HL-60 (cell line): ENCODE data around the gene PHKG2.

Experiments
- DNase-seq, 2 experiments: peaks; one replicate each; pipeline ENCODE4 v3.0.0-alpha.2; 2010 to 2020; ENCODE audit warnings: low read depth in 1 of 2, low spot score in 1 of 2
- H3K27ac ChIP-seq: fragments of 250-450 bp; sonication (Bioruptor Pico); replicated peaks from 2 replicates; pipeline ENCODE4 v1.5.1; 2020; ENCODE audit warnings: mild to moderate bottlenecking, moderate library complexity
- H3K27me3 ChIP-seq: fragments of 250-450 bp; sonication (Bioruptor Pico); 2 replicates; pipeline ENCODE4 v1.5.1; 2021; ENCODE audit warnings: mild to moderate bottlenecking, moderate library complexity; ENCODE audit not compliant: insufficient read depth, poor library complexity, severe bottlenecking
- H3K4me3 ChIP-seq: replicated peaks from 2 replicates; pipeline ENCODE4 v1.5.1; 2011; ENCODE audit warnings: mild to moderate bottlenecking, control low read depth, low read length; ENCODE audit not compliant: insufficient read depth
- CTCF ChIP-seq: IDR thresholded peaks from one replicate; pipeline ENCODE4 v1.5.1; 2011; ENCODE audit warnings: low read length, control low read depth, inconsistent platforms; ENCODE audit not compliant: insufficient read depth
- GABPA ChIP-seq: IDR thresholded peaks from 2 replicates; pipeline ENCODE4 v1.6.1; 2012; ENCODE audit warnings: low read depth
- POLR2AphosphoS5 ChIP-seq: IDR thresholded peaks from 2 replicates; pipeline ENCODE4 v1.6.1; 2012; ENCODE audit warnings: low read depth
- REST ChIP-seq: IDR thresholded peaks from 2 replicates; pipeline ENCODE4 v1.6.1; 2012; ENCODE audit warnings: low read depth; ENCODE audit not compliant: insufficient replicate concordance
- SPI1 ChIP-seq: IDR thresholded peaks from 2 replicates; pipeline ENCODE4 v1.6.1; 2012; ENCODE audit warnings: low read depth, mild to moderate bottlenecking, borderline replicate concordance

Gene PHKG2

GRCh38 chr16:30766933-30767284 lies 18.7 kb downstream of the PHKG2 start:
- TF ChIP-seq POLR2AphosphoS5 (no peak), CTCF (no peak), REST (no peak), GABPA (no peak), SPI1 (no peak)
- no peak for DNase-seq
- no peaks in the 10 kb centered on the region for H3K27me3 ChIP-seq

GRCh38 chr16:30767767-30768465 lies 19.7 kb downstream of the PHKG2 start:
- no peak overlapping the region for H3K27ac ChIP-seq
- H3K27me3 ChIP-seq = no peaks in the 10 kb centered on the region
- TF ChIP-seq REST (no peak), POLR2AphosphoS5 (no peak), CTCF (no peak), SPI1 (no peak), GABPA (no peak)
- no peak overlapping the region for H3K4me3 ChIP-seq
- no peak for DNase-seq

More at GRCh38 chr16:30766933-30767284, 18.7 kb downstream of the PHKG2 start:
- H3K27ac ChIP-seq = no peak overlapping the region
- no peak overlapping the region for H3K4me3 ChIP-seq

GRCh38 chr16:30768583-30769181 lies 20.5 kb downstream of the PHKG2 start:
- no peak overlapping the region for H3K4me3 ChIP-seq
- no peak overlapping the region for H3K27ac ChIP-seq
- TF ChIP-seq GABPA (no peak), SPI1 (no peak), REST (no peak), POLR2AphosphoS5 (no peak), CTCF (no peak)
- no peaks in the 10 kb centered on the region for H3K27me3 ChIP-seq
- no peak for DNase-seq
